ENCODE results near the gene MYMK.
A peak's percentile ranks its signal among the peaks of the same experiment; 100 is the strongest.

Gene MYMK

GRCh38 chr9:133488686-133489252 lies 36.0 kb downstream of the MYMK start:
- no peak for DNase-seq (ENCODE audit: low read depth in 1 of 2, low spot score in 1 of 2)

GRCh38 chr9:133487331-133487725 lies 37.4 kb downstream of the MYMK start:
- no peak for DNase-seq (ENCODE audit: low read depth in 1 of 2, low spot score in 1 of 2)

GRCh38 chr9:133485531-133486260 lies 39.1 kb downstream of the MYMK start:
- no peak for DNase-seq (ENCODE audit: low read depth in 1 of 2, low spot score in 1 of 2)

GRCh38 chr9:133484671-133485437 lies 39.9 kb downstream of the MYMK start:
- no peak for DNase-seq (ENCODE audit: low read depth in 1 of 2, low spot score in 1 of 2)

GRCh38 chr9:133483611-133484010 lies 41.1 kb downstream of the MYMK start:
- DNase-seq (ENCODE audit: low read depth in 1 of 2, low spot score in 1 of 2) = no peak

- DNase-seq (ENCODE audit: low read depth in 1 of 2, low spot score in 1 of 2) = peak; percentile 52 to 71
These were observed 45.7 kb downstream of the MYMK start, which contains the start of gene SLC2A6 for GRCh38 chr9:133478851-133479711. SLC2A6 (minus strand) TSS chr9:133479099; CDS start chr9:133479059, 40 bp downstream.

GRCh38 chr9:133477992-133478850 lies 46.5 kb downstream of the MYMK start:
- no peak for DNase-seq (ENCODE audit: low read depth in 1 of 2, low spot score in 1 of 2)

- no peak for DNase-seq (ENCODE audit: low read depth in 1 of 2, low spot score in 1 of 2)
These were observed 47.3 kb downstream of the MYMK start for GRCh38 chr9:133477461-133477860.

- no peak for DNase-seq (ENCODE audit: low read depth in 1 of 2, low spot score in 1 of 2)
These were observed 47.8 kb downstream of the MYMK start for GRCh38 chr9:133476941-133477340.

- DNase-seq (ENCODE audit: low read depth in 1 of 2, low spot score in 1 of 2) = no peak
These were observed 48.5 kb downstream of the MYMK start for GRCh38 chr9:133476036-133476931.

- no peak for DNase-seq (ENCODE audit: low read depth in 1 of 2, low spot score in 1 of 2)
These were observed 49.3 kb downstream of the MYMK start for GRCh38 chr9:133475292-133476012.

- DNase-seq (ENCODE audit: low read depth in 1 of 2, low spot score in 1 of 2) = no peak
These were observed 49.9 kb downstream of the MYMK start for GRCh38 chr9:133474853-133475252.

- no peak for DNase-seq (ENCODE audit: low read depth in 1 of 2, low spot score in 1 of 2)
These were observed 50.5 kb downstream of the MYMK start for GRCh38 chr9:133474215-133474614.

- no peak for DNase-seq (ENCODE audit: low read depth in 1 of 2, low spot score in 1 of 2)
These were observed 51.0 kb downstream of the MYMK start for GRCh38 chr9:133473743-133474142.

GRCh38 chr9:133472753-133473378 lies 51.9 kb downstream of the MYMK start:
- DNase-seq (ENCODE audit: low read depth in 1 of 2, low spot score in 1 of 2) = no peak

- no peak for DNase-seq (ENCODE audit: low read depth in 1 of 2, low spot score in 1 of 2)
These were observed 52.5 kb downstream of the MYMK start for GRCh38 chr9:133472277-133472645.

GRCh38 chr9:133471551-133472276 lies 53.0 kb downstream of the MYMK start:
- DNase-seq (ENCODE audit: low read depth in 1 of 2, low spot score in 1 of 2) = no peak

All from activated T-helper 1 cell treated with anti-CD3 and anti-CD28 coated beads, Interleukin-2, amount 50 U/mL, for 16 hours (primary cell).